ENCODE results near the gene SOCS4.

DNA sequence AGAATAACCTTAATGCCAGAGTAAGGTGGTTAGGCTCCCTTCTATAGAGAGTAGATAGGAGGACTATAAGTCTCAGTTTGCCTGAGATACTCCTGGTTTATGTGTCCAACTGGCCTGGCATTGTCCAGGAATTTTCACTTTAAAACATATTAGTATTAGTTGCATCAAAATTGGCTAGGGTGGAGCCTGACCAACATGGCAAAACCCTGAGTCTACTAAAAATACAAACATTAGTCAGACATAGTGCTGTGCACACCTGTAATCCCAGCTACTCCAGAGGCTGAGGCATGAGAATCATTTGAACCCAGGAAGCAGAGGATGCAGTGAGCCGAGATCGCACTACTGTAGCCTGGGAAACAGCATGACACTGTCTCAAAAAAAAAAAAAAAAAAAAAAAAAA, 12.0 kb upstream of the SOCS4 start:
- TF ChIP-seq, protein P1, sequence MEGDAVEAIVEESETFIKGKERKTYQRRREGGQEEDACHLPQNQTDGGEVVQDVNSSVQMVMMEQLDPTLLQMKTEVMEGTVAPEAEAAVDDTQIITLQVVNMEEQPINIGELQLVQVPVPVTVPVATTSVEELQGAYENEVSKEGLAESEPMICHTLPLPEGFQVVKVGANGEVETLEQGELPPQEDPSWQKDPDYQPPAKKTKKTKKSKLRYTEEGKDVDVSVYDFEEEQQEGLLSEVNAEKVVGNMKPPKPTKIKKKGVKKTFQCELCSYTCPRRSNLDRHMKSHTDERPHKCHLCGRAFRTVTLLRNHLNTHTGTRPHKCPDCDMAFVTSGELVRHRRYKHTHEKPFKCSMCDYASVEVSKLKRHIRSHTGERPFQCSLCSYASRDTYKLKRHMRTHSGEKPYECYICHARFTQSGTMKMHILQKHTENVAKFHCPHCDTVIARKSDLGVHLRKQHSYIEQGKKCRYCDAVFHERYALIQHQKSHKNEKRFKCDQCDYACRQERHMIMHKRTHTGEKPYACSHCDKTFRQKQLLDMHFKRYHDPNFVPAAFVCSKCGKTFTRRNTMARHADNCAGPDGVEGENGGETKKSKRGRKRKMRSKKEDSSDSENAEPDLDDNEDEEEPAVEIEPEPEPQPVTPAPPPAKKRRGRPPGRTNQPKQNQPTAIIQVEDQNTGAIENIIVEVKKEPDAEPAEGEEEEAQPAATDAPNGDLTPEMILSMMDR (IDR thresholded peaks at IDR 0.05): no peak
- no peak for TF ChIP-seq POLR2A (IDR thresholded peaks at IDR 0.05)

Measured in lower leg skin (tissue), 3 donors.